ENCODE results near the gene MGRN1.

MGRN1 gene

GRCh38 chr16:4606354-4606753 lies 18.3 kb upstream of the MGRN1 start:
- DNase-seq: no peak

GRCh38 chr16:4607841-4608703 lies 16.6 kb upstream of the MGRN1 start:
- no peak for DNase-seq

- DNase-seq: no peak
These were observed 16.0 kb upstream of the MGRN1 start for GRCh38 chr16:4608704-4608980.

- DNase-seq: no peak
These were observed 15.2 kb upstream of the MGRN1 start for GRCh38 chr16:4609200-4610010.

GRCh38 chr16:4610011-4611005 lies 14.3 kb upstream of the MGRN1 start:
- no peak for DNase-seq

- DNase-seq: no peak
These were observed 13.1 kb upstream of the MGRN1 start for GRCh38 chr16:4611337-4612021.

GRCh38 chr16:4612474-4612931 lies 12.1 kb upstream of the MGRN1 start:
- no peak for DNase-seq

GRCh38 chr16:4612977-4613635 lies 11.5 kb upstream of the MGRN1 start:
- DNase-seq: no peak

GRCh38 chr16:4613636-4614570 lies 10.7 kb upstream of the MGRN1 start:
- DNase-seq: no peak

- peak; percentile 85 for DNase-seq
These were observed 9.8 kb upstream of the MGRN1 start, which contains the start of gene UBALD1 for GRCh38 chr16:4614571-4615383. UBALD1 (minus strand) TSS chr16:4614888; CDS start chr16:4614797, 91 bp downstream.

- DNase-seq: no peak
These were observed 9.1 kb upstream of the MGRN1 start for GRCh38 chr16:4615384-4616046.

GRCh38 chr16:4616047-4616811 lies 8.4 kb upstream of the MGRN1 start:
- peak; percentile 100 for DNase-seq

- DNase-seq: no peak
These were observed 6.7 kb upstream of the MGRN1 start for GRCh38 chr16:4617880-4618279.

- DNase-seq: peak; percentile 65
These were observed 5.8 kb upstream of the MGRN1 start for GRCh38 chr16:4618645-4619418.

- no peak for DNase-seq
These were observed 1.0 kb upstream of the MGRN1 start for GRCh38 chr16:4623593-4623992.

GRCh38 chr16:4624827-4625559 lies 367 bp downstream of the MGRN1 start:
- no peak for DNase-seq

Measured in DMS153 (cell line).